Neuronal stem cell (in vitro differentiated cells): ENCODE data around the gene ELOA.

Experiments used
- DNase-seq: peaks from one replicate; pipeline ENCODE4 v3.0.0-alpha.2; 2013; ENCODE audit warnings: low spot score
- H2AFZ ChIP-seq: one replicate; pipeline ENCODE4 v1.6.1; 2013; ENCODE audit warnings: mild to moderate bottlenecking, low read length, inconsistent platforms
- H2AK5ac ChIP-seq: 2 replicates; pipeline ENCODE4 v1.6.1; 2013; ENCODE audit warnings: low read depth, mild to moderate bottlenecking, inconsistent platforms, low read length, moderate library complexity, mixed read lengths
- H2BK120ac ChIP-seq: 2 replicates; pipeline ENCODE4 v1.6.1; 2013; ENCODE audit warnings: low read depth, mild to moderate bottlenecking, inconsistent platforms, low read length, moderate library complexity, mixed read lengths
- H2BK12ac ChIP-seq: one replicate; pipeline ENCODE4 v1.6.1; 2013; ENCODE audit warnings: low read length, inconsistent platforms
- H2BK15ac ChIP-seq: 2 replicates; pipeline ENCODE4 v1.6.1; 2013; ENCODE audit warnings: mild to moderate bottlenecking, low read length, inconsistent platforms, mixed read lengths
- H2BK5ac ChIP-seq: one replicate; pipeline ENCODE4 v1.6.1; 2013; ENCODE audit warnings: inconsistent platforms, mild to moderate bottlenecking, low read length, moderate library complexity
- H3K14ac ChIP-seq: one replicate; pipeline ENCODE4 v1.6.1; 2013; ENCODE audit warnings: low read length, inconsistent platforms
- H3K18ac ChIP-seq: 2 replicates; pipeline ENCODE4 v1.6.1; 2013; ENCODE audit warnings: low read length, inconsistent platforms
- H3K23ac ChIP-seq: 2 replicates; pipeline ENCODE4 v1.6.1; 2013; ENCODE audit warnings: low read depth, mild to moderate bottlenecking, mixed read lengths, low read length, inconsistent platforms; ENCODE audit not compliant: poor library complexity
- H3K27ac ChIP-seq: replicated peaks from 3 replicates; pipeline ENCODE4 v1.5.1; 2013; ENCODE audit warnings: low read length, inconsistent platforms
- H3K27me3 ChIP-seq, 3 experiments: 2 replicates each; pipeline ENCODE4 v1.6.1; 2013; ENCODE audit warnings: low read length in 3 of 3, mild to moderate bottlenecking in 2 of 3, inconsistent platforms in 1 of 3, low read depth in 1 of 3, mixed read lengths in 1 of 3, moderate library complexity in 1 of 3; ENCODE audit not compliant: control insufficient read depth in 3 of 3, insufficient read depth in 3 of 3
- H3K36me3 ChIP-seq, 2 donors: replicated peaks in 1 of 2; 2 replicates each; pipeline ENCODE4 v1.6.1; 2013; ENCODE audit warnings: low read length in 2 of 2; ENCODE audit not compliant: control insufficient read depth in 2 of 2, insufficient read depth in 2 of 2
- H3K4ac ChIP-seq: 2 replicates; pipeline ENCODE4 v1.6.1; 2013; ENCODE audit warnings: inconsistent platforms, mild to moderate bottlenecking, low read length, moderate library complexity
- H3K4me1 ChIP-seq, 2 donors: 1 replicate in 1 of 2; 2 replicates in 1 of 2; pipeline ENCODE4 v1.6.1; 2013; ENCODE audit warnings: low read length in 2 of 2, low read depth in 1 of 2; ENCODE audit not compliant: control insufficient read depth in 2 of 2, insufficient read depth in 1 of 2
- H3K4me2 ChIP-seq: one replicate; pipeline ENCODE4 v1.6.1; 2013; ENCODE audit warnings: mild to moderate bottlenecking, low read length, inconsistent platforms; ENCODE audit not compliant: insufficient read depth, poor library complexity, severe bottlenecking
- H3K4me3 ChIP-seq, 2 donors: 2 replicates each; pipeline ENCODE4 v1.5.1; 2013; ENCODE audit warnings: low read length in 2 of 2, mild to moderate bottlenecking in 2 of 2, inconsistent platforms in 1 of 2, moderate library complexity in 1 of 2
- H3K79me1 ChIP-seq: one replicate; pipeline ENCODE4 v1.6.1; 2013; ENCODE audit warnings: low read depth, mild to moderate bottlenecking, inconsistent platforms, low read length, moderate library complexity
- H3K9ac ChIP-seq: one replicate; pipeline ENCODE4 v1.6.1; 2013; ENCODE audit warnings: mild to moderate bottlenecking, low read depth, low read length, inconsistent platforms; ENCODE audit not compliant: poor library complexity
- H3K9me3 ChIP-seq, 2 donors: replicated peaks in 1 of 2; 2 replicates each; pipeline versions ENCODE3 to v1.6.1; 2013; ENCODE audit warnings: low read length in 2 of 2, mild to moderate bottlenecking in 2 of 2, inconsistent platforms in 1 of 2, low read depth in 1 of 2, mixed read lengths in 1 of 2, moderate library complexity in 1 of 2; ENCODE audit not compliant: control insufficient read depth in 2 of 2, insufficient read depth in 1 of 2
- H4K8ac ChIP-seq: one replicate; pipeline ENCODE4 v1.6.1; 2013; ENCODE audit warnings: low read depth, mild to moderate bottlenecking, inconsistent platforms, low read length, moderate library complexity
- H4K91ac ChIP-seq: one replicate; pipeline ENCODE4 v1.6.1; 2013; ENCODE audit warnings: low read length, low read depth, mild to moderate bottlenecking, inconsistent platforms; ENCODE audit not compliant: poor library complexity
- WGBS, 2 donors: extraction: QIAGEN DNeasy Blood & Tissue Kit; methylation state at CpG; one replicate each; pipeline ENCODE4 v1.1.7; 2013; ENCODE audit warnings: missing lambda C conversion rate in 2 of 2, mixed read lengths in 1 of 2; ENCODE audit not compliant: insufficient read length in 2 of 2, insufficient replicate concordance in 1 of 2; ENCODE audit errors: extremely low coverage in 2 of 2; 5-methylcytosine and 5-hydroxymethylcytosine counted together

The ELOA gene

GRCh38 chr1:23696335-23696989 lies 46.8 kb upstream of the ELOA start:
- no peak overlapping the region for H3K14ac ChIP-seq
- no peak overlapping the region for H3K18ac ChIP-seq
- H3K27me3 ChIP-seq, result no peaks in the 10 kb centered on the region
- H4K8ac ChIP-seq, result no peak overlapping the region
- H2AFZ ChIP-seq, result no peak overlapping the region
- H3K4me1 ChIP-seq, result peaks cover 5 to 11% of the 10 kb centered on the region in 2 donors
- H3K23ac ChIP-seq, result no peak overlapping the region
- H2BK15ac ChIP-seq, result no peak overlapping the region
- no peak overlapping the region for H2BK12ac ChIP-seq
- no peak for DNase-seq
- no peak overlapping the region for H3K4ac ChIP-seq
- peaks cover 58 to 95% of the 10 kb centered on the region in 2 donors for H3K36me3 ChIP-seq
- no peak overlapping the region for H2AK5ac ChIP-seq
- H3K4me3 ChIP-seq, result no peak overlapping the region
- no peak overlapping the region for H3K27ac ChIP-seq
- no peak overlapping the region for H2BK5ac ChIP-seq
- no CpG with 5 or more reads among the region's 6 CpGs for WGBS, 2 donors
- no peak overlapping the region for H3K4me2 ChIP-seq
- no peak overlapping the region for H2BK120ac ChIP-seq
- peaks cover 13% of the 10 kb centered on the region for H3K79me1 ChIP-seq
- no peak overlapping the region for H4K91ac ChIP-seq
- no peaks in the 10 kb centered on the region for H3K9me3 ChIP-seq
- no peak overlapping the region for H3K9ac ChIP-seq

DNA sequence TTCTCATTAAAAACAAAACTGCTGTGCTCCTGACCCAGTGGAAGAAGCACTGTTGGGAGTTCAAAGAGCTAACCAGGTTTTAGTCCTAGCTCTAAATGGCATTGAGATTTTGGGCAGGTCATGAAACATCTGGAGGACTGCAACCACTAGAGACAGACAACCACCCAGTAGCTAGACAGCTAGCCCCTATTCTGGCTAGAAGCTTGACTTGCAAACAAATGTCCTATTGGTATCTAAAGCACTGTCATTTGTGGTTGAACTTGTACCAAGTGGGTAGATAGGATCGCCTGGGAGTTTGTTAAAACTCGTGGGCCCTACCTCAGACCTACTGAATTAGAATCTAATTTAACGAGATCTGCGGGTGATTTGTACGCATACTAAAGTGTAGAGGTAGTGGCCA lies 44.8 kb upstream of the ELOA start:
- Histone ChIP-seq H2BK5ac (no peak overlapping the region), H2BK120ac (no peak overlapping the region), H2AFZ (no peak overlapping the region), H3K9me3 (no peaks in the 10 kb centered on the region), H2AK5ac (no peak overlapping the region), H3K9ac (no peak overlapping the region), H3K36me3 (peaks cover 58 to 99% of the 10 kb centered on the region in 2 donors), H3K18ac (no peak overlapping the region), H2BK15ac (no peak overlapping the region), H3K4me3 (no peak overlapping the region), H3K4ac (no peak overlapping the region), H4K91ac (no peak overlapping the region), H3K4me1 (peaks cover 0 to 2% of the 10 kb centered on the region in 2 donors), H3K23ac (no peak overlapping the region), H3K27me3 (no peaks in the 10 kb centered on the region), H3K27ac (no peak overlapping the region), H4K8ac (no peak overlapping the region), H3K14ac (no peak overlapping the region), H2BK12ac (no peak overlapping the region), H3K79me1 (peaks cover 8% of the 10 kb centered on the region), H3K4me2 (no peak overlapping the region)
- no CpG with 5 or more reads among the region's 5 CpGs for WGBS, 2 donors
- DNase-seq, result no peak

- no peak overlapping the region for H4K8ac ChIP-seq
- H3K36me3 ChIP-seq, result peaks cover 51 to 96% of the 10 kb centered on the region in 2 donors
- H2BK5ac ChIP-seq, result no peak overlapping the region
- no peak overlapping the region for H2BK12ac ChIP-seq
- H4K91ac ChIP-seq, result no peak overlapping the region
- no peak overlapping the region for H3K23ac ChIP-seq
- H3K27me3 ChIP-seq, result no peaks in the 10 kb centered on the region
- H3K4me3 ChIP-seq, result no peak overlapping the region
- H3K4ac ChIP-seq, result no peak overlapping the region
- H2BK15ac ChIP-seq, result no peak overlapping the region
- peaks cover 0 to 2% of the 10 kb centered on the region in 2 donors for H3K4me1 ChIP-seq
- H3K9me3 ChIP-seq, result no peaks in the 10 kb centered on the region
- no peak overlapping the region for H2AK5ac ChIP-seq
- WGBS, 2 donors, result no CpG with 5 or more reads among the region's 7 CpGs
- no peak overlapping the region for H3K4me2 ChIP-seq
- H3K9ac ChIP-seq, result no peak overlapping the region
- no peak overlapping the region for H2AFZ ChIP-seq
- peaks cover 8% of the 10 kb centered on the region for H3K79me1 ChIP-seq
- H3K18ac ChIP-seq, result no peak overlapping the region
- H3K27ac ChIP-seq, result no peak overlapping the region
- H2BK120ac ChIP-seq, result no peak overlapping the region
- no peak overlapping the region for H3K14ac ChIP-seq
- no peak for DNase-seq
These were observed 43.7 kb upstream of the ELOA start for GRCh38 chr1:23699280-23700179.

- no peak overlapping the region for H3K18ac ChIP-seq
- no peak overlapping the region for H3K4ac ChIP-seq
- H2AFZ ChIP-seq, result no peak overlapping the region
- H3K4me2 ChIP-seq, result no peak overlapping the region
- no peaks in the 10 kb centered on the region for H3K4me1 ChIP-seq
- H3K36me3 ChIP-seq, result peaks cover 37 to 88% of the 10 kb centered on the region in 2 donors
- H3K9ac ChIP-seq, result no peak overlapping the region
- WGBS, 2 donors, result no CpG with 5 or more reads among the region's 2 CpGs
- no peaks in the 10 kb centered on the region for H3K27me3 ChIP-seq
- H3K4me3 ChIP-seq, result no peak overlapping the region
- no peak overlapping the region for H2AK5ac ChIP-seq
- H2BK12ac ChIP-seq, result no peak overlapping the region
- no peak for DNase-seq
- H3K27ac ChIP-seq, result no peak overlapping the region
- H3K9me3 ChIP-seq, result no peaks in the 10 kb centered on the region
- H3K79me1 ChIP-seq, result peaks cover 7% of the 10 kb centered on the region
- H3K23ac ChIP-seq, result no peak overlapping the region
- no peak overlapping the region for H2BK120ac ChIP-seq
- no peak overlapping the region for H2BK5ac ChIP-seq
- no peak overlapping the region for H4K8ac ChIP-seq
- H2BK15ac ChIP-seq, result no peak overlapping the region
- no peak overlapping the region for H3K14ac ChIP-seq
- no peak overlapping the region for H4K91ac ChIP-seq
These were observed 42.0 kb upstream of the ELOA start for GRCh38 chr1:23701310-23701709.
